ENCODE data around the gene SELPLG. TPM values are rescaled to one million over a fixed set of nuclear protein-coding genes. Genes with fewer than 3 reads are reported as not detected.
"Not testable (repeated sequence)": the region's sequence is repeated elsewhere in the genome, so short reads cannot be mapped to it uniquely, and the experiment has no call there.

Gene SELPLG
- total RNA-seq, 1 donor from 2014 or later: 5.8 TPM

DNA sequence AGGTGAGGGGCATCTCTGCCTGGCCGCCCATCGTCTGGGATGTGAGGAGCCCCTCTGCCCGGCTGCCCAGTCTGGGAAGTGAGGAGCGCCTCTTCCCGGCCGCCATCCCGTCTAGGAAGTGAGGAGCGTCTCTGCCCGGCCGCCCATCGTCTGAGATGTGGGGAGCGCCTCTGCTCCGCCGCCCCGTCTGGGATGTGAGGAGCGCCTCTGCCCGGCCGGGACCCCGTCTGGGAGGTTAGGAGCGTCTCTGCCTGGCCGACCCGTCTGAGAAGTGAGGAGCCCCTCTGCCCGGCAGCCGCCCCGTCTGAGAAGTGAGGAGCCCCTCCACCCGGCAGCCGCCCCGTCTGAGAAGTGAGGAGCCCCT is 22.1 kb upstream of the SELPLG start:
- peaks cover 44% of the 10 kb centered on the region for H4K20me1 ChIP-seq (ENCODE audit: insufficient read depth, low read length)
- not testable (repeated sequence) for H3K9me3 ChIP-seq (ENCODE audit: insufficient read depth, low read depth, low read length); H3K4me1 ChIP-seq (ENCODE audit: insufficient read depth, low read length); DNase-seq (ENCODE audit: low read depth); H3K27ac ChIP-seq (ENCODE audit: low read depth, low read length); H3K4me3 Mint-ChIP-seq (ENCODE audit: unreplicated experiment); H3K27ac Mint-ChIP-seq (ENCODE audit: unreplicated experiment); FAIRE-seq; H3K27me3 Mint-ChIP-seq (ENCODE audit: low read depth, unreplicated experiment); H3K9me3 Mint-ChIP-seq (ENCODE audit: unreplicated experiment); H3K9ac ChIP-seq (ENCODE audit: low read length); H3K4me3 ChIP-seq (ENCODE audit: insufficient read depth, low read depth, low read length); H3K4me2 ChIP-seq (ENCODE audit: low read length); H2AFZ ChIP-seq (ENCODE audit: low read depth, low read length); H3K27me3 ChIP-seq (ENCODE audit: insufficient read depth, low read length)
- peaks cover 70% of the 10 kb centered on the region for H3K79me2 ChIP-seq (ENCODE audit: insufficient read depth, low read length)
- peaks cover 29% of the 10 kb centered on the region for H3K36me3 Mint-ChIP-seq (ENCODE audit: low read depth, unreplicated experiment)
- peaks cover 65% of the 10 kb centered on the region for H3K36me3 ChIP-seq (ENCODE audit: insufficient read depth, low read length)
- peaks cover 20% of the 10 kb centered on the region for H3K4me1 Mint-ChIP-seq (ENCODE audit: low read depth, unreplicated experiment)

DNA sequence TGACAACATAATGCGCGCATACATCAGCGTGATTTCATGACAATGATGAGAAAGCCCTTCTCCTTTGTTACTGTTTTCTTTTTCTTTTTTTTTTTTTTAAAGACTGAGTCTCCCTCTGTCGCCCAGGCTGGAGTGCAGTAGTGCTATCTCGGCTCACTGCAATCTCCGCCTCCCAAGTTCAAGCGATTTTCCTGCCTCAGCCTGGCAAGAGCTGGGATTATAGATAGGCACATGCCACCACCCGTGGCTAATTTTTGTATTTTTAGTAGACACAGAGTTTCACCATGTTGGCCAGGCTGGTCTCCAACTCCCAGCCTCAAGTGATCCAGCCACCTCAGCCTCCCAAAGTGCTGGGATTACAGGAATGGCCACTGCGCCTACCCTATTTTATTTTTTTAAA is 20.9 kb upstream of the SELPLG start:
- H3K79me2 ChIP-seq (ENCODE audit: insufficient read depth, low read length): peaks cover 60% of the 10 kb centered on the region
- H3K27me3 ChIP-seq (ENCODE audit: insufficient read depth, low read length); H3K9me3 Mint-ChIP-seq (ENCODE audit: unreplicated experiment); H3K27ac ChIP-seq (ENCODE audit: low read depth, low read length); H3K9me3 ChIP-seq (ENCODE audit: insufficient read depth, low read depth, low read length); H3K27ac Mint-ChIP-seq (ENCODE audit: unreplicated experiment); H3K27me3 Mint-ChIP-seq (ENCODE audit: low read depth, unreplicated experiment); H3K4me3 Mint-ChIP-seq (ENCODE audit: unreplicated experiment); H3K4me3 ChIP-seq (ENCODE audit: insufficient read depth, low read depth, low read length); H2AFZ ChIP-seq (ENCODE audit: low read depth, low read length); FAIRE-seq; DNase-seq (ENCODE audit: low read depth); H3K9ac ChIP-seq (ENCODE audit: low read length); H3K4me2 ChIP-seq (ENCODE audit: low read length): not testable (repeated sequence)
- peaks cover 15% of the 10 kb centered on the region for H3K4me1 ChIP-seq (ENCODE audit: insufficient read depth, low read length)
- Mint-ChIP-seq H3K36me3 (ENCODE audit: low read depth, unreplicated experiment) (peaks cover 29% of the 10 kb centered on the region), H3K4me1 (ENCODE audit: low read depth, unreplicated experiment) (peaks cover 21% of the 10 kb centered on the region)
- H4K20me1 ChIP-seq (ENCODE audit: insufficient read depth, low read length): peaks cover 36% of the 10 kb centered on the region
- H3K36me3 ChIP-seq (ENCODE audit: insufficient read depth, low read length): peaks cover 67% of the 10 kb centered on the region

DNA sequence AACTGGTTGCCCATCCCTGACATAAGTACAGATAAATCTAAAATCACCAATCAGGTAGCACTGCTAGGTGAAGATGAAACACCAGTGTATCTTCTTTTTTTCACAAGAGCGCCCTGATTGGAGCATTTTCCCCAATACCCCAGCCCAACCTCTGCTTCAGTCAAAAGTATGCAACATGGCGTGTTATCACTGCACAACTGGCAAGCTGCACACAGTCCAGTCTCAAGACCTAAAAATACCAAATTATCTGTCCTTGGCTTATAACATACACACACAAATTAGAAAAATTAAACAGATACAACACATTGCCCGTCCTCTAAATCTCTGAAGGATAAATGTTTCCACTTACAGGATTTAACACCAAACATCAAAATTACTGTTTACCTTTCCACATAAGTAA is 20.2 kb upstream of the SELPLG start:
- FAIRE-seq: no peak
- peaks cover 22% of the 10 kb centered on the region for H3K4me1 ChIP-seq (ENCODE audit: insufficient read depth, low read length)

More for the DNA sequence above, 20.2 kb upstream of the SELPLG start:
- Mint-ChIP-seq H3K27me3 (ENCODE audit: low read depth, unreplicated experiment) (no peaks in the 10 kb centered on the region), H3K9me3 (ENCODE audit: unreplicated experiment) (no peaks in the 10 kb centered on the region), H3K4me1 (ENCODE audit: low read depth, unreplicated experiment) (peaks cover 23% of the 10 kb centered on the region), H3K4me3 (ENCODE audit: unreplicated experiment) (no peak overlapping the region), H3K27ac (ENCODE audit: unreplicated experiment) (no peak overlapping the region), H3K36me3 (ENCODE audit: low read depth, unreplicated experiment) (peaks cover 27% of the 10 kb centered on the region)
- no peak overlapping the region for H3K27ac ChIP-seq (ENCODE audit: low read depth, low read length)
- H3K4me3 ChIP-seq (ENCODE audit: insufficient read depth, low read depth, low read length): no peak overlapping the region
- H3K27me3 ChIP-seq (ENCODE audit: insufficient read depth, low read length): no peaks in the 10 kb centered on the region
- no peak for DNase-seq (ENCODE audit: low read depth)
- H3K9me3 ChIP-seq (ENCODE audit: insufficient read depth, low read depth, low read length): no peaks in the 10 kb centered on the region
- H3K4me2 ChIP-seq (ENCODE audit: low read length): no peak overlapping the region
- peaks cover 33% of the 10 kb centered on the region for H4K20me1 ChIP-seq (ENCODE audit: insufficient read depth, low read length)
- no peak overlapping the region for H2AFZ ChIP-seq (ENCODE audit: low read depth, low read length)
- TF ChIP-seq, protein P1, sequence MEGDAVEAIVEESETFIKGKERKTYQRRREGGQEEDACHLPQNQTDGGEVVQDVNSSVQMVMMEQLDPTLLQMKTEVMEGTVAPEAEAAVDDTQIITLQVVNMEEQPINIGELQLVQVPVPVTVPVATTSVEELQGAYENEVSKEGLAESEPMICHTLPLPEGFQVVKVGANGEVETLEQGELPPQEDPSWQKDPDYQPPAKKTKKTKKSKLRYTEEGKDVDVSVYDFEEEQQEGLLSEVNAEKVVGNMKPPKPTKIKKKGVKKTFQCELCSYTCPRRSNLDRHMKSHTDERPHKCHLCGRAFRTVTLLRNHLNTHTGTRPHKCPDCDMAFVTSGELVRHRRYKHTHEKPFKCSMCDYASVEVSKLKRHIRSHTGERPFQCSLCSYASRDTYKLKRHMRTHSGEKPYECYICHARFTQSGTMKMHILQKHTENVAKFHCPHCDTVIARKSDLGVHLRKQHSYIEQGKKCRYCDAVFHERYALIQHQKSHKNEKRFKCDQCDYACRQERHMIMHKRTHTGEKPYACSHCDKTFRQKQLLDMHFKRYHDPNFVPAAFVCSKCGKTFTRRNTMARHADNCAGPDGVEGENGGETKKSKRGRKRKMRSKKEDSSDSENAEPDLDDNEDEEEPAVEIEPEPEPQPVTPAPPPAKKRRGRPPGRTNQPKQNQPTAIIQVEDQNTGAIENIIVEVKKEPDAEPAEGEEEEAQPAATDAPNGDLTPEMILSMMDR (IDR thresholded peaks at IDR 0.05; ENCODE audit: insufficient read depth, low read depth, low read length): no peak
- no peak for TF ChIP-seq EZH2 (IDR thresholded peaks at IDR 0.05; ENCODE audit: insufficient read depth, low read length)
- peaks cover 54% of the 10 kb centered on the region for H3K79me2 ChIP-seq (ENCODE audit: insufficient read depth, low read length)
- H3K9ac ChIP-seq (ENCODE audit: low read length): no peak overlapping the region
- H3K36me3 ChIP-seq (ENCODE audit: insufficient read depth, low read length): peaks cover 60% of the 10 kb centered on the region

Measured in astrocyte (in vitro differentiated cells and primary cell).